Choroid plexus epithelial cell (primary cell): ENCODE results near the gene CISD3.

ENCODE experiments used
- DNase-seq: peaks from one replicate; pipeline ENCODE4 v3.0.0-alpha.2; 2010; ENCODE audit warnings: low read depth
- H3K4me3 ChIP-seq: 2 replicates; pipeline ENCODE4 v1.5.1; 2011; ENCODE audit warnings: low read depth, mild to moderate bottlenecking, control low read depth, low read length, moderate library complexity
- TF ChIP-seq, protein P1 (sequence below): conservative IDR thresholded peaks from 2 replicates; pipeline ENCODE4 v1.5.1; 2011; ENCODE audit warnings: low read depth, mild to moderate bottlenecking, control low read depth, inconsistent platforms, low read length, moderate library complexity

The CISD3 gene

GRCh38 chr17:38783227-38783626, 53.1 kb downstream of the CISD3 start:
- DNase-seq = no peak
- TF ChIP-seq, protein P1, sequence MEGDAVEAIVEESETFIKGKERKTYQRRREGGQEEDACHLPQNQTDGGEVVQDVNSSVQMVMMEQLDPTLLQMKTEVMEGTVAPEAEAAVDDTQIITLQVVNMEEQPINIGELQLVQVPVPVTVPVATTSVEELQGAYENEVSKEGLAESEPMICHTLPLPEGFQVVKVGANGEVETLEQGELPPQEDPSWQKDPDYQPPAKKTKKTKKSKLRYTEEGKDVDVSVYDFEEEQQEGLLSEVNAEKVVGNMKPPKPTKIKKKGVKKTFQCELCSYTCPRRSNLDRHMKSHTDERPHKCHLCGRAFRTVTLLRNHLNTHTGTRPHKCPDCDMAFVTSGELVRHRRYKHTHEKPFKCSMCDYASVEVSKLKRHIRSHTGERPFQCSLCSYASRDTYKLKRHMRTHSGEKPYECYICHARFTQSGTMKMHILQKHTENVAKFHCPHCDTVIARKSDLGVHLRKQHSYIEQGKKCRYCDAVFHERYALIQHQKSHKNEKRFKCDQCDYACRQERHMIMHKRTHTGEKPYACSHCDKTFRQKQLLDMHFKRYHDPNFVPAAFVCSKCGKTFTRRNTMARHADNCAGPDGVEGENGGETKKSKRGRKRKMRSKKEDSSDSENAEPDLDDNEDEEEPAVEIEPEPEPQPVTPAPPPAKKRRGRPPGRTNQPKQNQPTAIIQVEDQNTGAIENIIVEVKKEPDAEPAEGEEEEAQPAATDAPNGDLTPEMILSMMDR = no peak
- no peak overlapping the region for H3K4me3 ChIP-seq
